ENCODE data around the gene LSM4.
A peak's percentile ranks its signal among the peaks of the same experiment; 100 is the strongest.
"Not testable (repeated sequence)": the region's sequence is repeated elsewhere in the genome, so short reads cannot be mapped to it uniquely, and the experiment has no call there.

Gene LSM4

DNA sequence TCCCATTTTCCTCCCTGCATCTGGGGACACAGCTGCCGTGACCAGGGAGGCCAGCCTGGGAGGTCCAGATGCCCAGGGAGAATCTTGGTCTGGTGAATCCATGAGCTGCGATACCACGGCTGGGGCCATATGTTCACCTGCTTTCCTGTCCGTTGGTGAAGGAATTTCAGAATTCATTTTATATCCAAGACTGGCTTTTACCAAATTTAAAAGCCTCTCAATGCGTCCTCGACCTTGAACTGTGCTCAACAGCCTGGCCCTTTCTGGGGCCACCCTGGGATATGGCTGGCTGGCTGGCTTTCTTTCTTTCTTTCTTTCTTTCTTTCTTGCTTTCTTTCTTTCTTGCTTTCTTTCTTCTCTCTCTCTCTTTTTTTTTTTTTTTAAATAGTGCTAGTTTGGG is 40.9 kb upstream of the LSM4 start:
- H3K36me3 ChIP-seq, result peaks cover 0 to 46% (median 25%) of the 10 kb centered on the region in 3 donors
- no peak overlapping the region for H3K4me3 ChIP-seq
- H3K4me1 ChIP-seq, result peaks cover 0 to 16% (median 9%) of the 10 kb centered on the region in 4 donors
- TF ChIP-seq, protein P1, sequence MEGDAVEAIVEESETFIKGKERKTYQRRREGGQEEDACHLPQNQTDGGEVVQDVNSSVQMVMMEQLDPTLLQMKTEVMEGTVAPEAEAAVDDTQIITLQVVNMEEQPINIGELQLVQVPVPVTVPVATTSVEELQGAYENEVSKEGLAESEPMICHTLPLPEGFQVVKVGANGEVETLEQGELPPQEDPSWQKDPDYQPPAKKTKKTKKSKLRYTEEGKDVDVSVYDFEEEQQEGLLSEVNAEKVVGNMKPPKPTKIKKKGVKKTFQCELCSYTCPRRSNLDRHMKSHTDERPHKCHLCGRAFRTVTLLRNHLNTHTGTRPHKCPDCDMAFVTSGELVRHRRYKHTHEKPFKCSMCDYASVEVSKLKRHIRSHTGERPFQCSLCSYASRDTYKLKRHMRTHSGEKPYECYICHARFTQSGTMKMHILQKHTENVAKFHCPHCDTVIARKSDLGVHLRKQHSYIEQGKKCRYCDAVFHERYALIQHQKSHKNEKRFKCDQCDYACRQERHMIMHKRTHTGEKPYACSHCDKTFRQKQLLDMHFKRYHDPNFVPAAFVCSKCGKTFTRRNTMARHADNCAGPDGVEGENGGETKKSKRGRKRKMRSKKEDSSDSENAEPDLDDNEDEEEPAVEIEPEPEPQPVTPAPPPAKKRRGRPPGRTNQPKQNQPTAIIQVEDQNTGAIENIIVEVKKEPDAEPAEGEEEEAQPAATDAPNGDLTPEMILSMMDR (IDR thresholded peaks at IDR 0.05), result no peak
- H3K27me3 ChIP-seq, result no peaks in the 10 kb centered on the region
- no peak for DNase-seq
- intact Hi-C loops (cut with DNase I; ENCODE audit: low total_unique reads), result no loop called here
- peak overlapping the region in 1 of 2 donors; percentile 70 for H3K27ac ChIP-seq
- H3K9me3 ChIP-seq, result no peaks in the 10 kb centered on the region

DNA sequence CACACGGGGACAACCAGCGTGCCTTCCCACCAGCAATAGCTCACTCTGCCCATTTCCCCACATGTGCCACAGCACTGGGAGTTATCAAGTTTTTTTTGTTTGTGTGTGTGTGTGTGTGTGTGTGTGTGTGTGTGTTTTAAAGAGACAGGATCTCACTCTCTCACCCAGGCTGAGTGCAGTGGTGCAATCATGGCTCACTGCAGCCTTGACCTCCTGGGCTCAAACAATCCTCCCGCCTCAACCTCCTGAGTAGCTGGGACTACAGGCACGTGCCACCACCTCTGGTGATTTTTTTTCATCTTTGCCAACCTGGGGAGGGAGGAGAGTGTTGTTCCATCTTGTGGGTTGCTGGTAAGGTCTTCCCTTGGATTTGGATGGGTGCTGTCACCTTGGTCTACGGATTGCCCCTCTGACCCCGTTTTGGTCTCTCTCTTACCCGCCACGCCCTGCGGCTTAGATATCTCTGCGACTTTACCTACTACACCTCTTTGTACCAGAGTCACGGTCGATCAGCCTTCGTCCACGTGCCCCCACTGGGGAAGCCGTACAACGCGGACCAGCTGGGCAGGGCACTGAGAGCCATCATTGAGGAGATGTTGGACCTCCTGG is 40.2 kb upstream of the LSM4 start:
- Histone ChIP-seq H3K4me1 (peaks cover 0 to 16% (median 9%) of the 10 kb centered on the region in 4 donors), H3K27me3 (no peaks in the 10 kb centered on the region), H3K4me3 (no peak overlapping the region), H3K9me3 (no peaks in the 10 kb centered on the region), H3K27ac (peak overlapping the region in 1 of 2 donors; percentile 70), H3K36me3 (peaks cover 0 to 53% (median 26%) of the 10 kb centered on the region in 3 donors)
- intact Hi-C loops (cut with DNase I; ENCODE audit: low total_unique reads), result no loop called here
- TF ChIP-seq, protein P1 (IDR thresholded peaks at IDR 0.05), result no peak
- no peak for DNase-seq

DNA sequence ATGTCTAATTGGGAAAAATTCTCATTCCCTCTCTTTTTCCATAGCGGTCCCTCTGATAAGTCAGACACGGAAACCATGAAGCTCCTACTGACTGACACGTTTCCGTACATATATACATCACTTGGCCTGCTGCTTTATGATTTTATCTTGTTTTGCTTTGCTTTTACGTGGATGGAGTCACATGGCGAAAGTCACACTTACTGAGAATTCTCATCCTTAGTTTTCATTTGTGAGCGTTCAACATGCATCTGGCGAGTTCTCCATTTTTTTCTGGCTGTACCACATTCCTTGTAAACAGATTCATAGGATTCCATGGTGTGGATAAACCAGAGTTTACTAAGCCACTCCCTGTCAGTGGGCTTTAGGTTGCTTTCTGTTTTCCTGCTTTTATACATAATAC is 38.8 kb upstream of the LSM4 start:
- H3K36me3 ChIP-seq, result peaks cover 5 to 67% (median 39%) of the 10 kb centered on the region in 3 donors
- no peak for DNase-seq
- intact Hi-C loops (cut with DNase I; ENCODE audit: low total_unique reads), result no loop called here
- H3K4me1 ChIP-seq, result peaks cover 0 to 18% (median 11%) of the 10 kb centered on the region in 4 donors
- no peak overlapping the region for H3K4me3 ChIP-seq
- no peaks in the 10 kb centered on the region for H3K27me3 ChIP-seq
- H3K9me3 ChIP-seq, result peaks cover 0 to 6% (median 0%) of the 10 kb centered on the region in 3 donors
- H3K27ac ChIP-seq, result no peak overlapping the region
- TF ChIP-seq, protein P1 (IDR thresholded peaks at IDR 0.05), result no peak

DNA sequence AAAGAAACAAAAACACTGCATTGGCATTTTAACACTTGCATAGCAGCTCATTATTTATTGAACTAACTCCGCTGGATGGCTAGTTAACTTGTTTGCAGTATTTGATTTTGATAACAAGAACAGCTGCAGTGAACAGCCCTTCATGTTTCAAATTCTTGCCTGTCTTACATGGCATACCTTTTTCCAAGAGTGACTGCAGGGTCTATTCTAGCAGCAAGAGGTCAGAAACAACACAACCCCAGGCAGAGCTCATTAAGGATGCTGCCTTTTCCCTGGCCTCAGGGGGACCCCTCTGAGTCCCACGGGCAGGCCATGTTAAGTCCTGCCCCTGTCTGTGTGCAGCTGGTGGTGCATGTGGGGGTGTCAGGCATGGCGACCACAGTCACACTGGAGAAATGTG is 34.2 kb upstream of the LSM4 start:
- no peak for DNase-seq
- Histone ChIP-seq H3K27me3 (no peaks in the 10 kb centered on the region), H3K27ac (peak overlapping the region in 1 of 2 donors; percentile 62), H3K4me3 (no peak overlapping the region), H3K9me3 (peaks cover 0 to 6% (median 0%) of the 10 kb centered on the region in 3 donors), H3K4me1 (peaks cover 0 to 12% (median 7%) of the 10 kb centered on the region in 4 donors), H3K36me3 (peaks cover 5 to 68% (median 44%) of the 10 kb centered on the region in 3 donors)
- intact Hi-C loops (cut with DNase I; ENCODE audit: low total_unique reads), result no loop called here
- TF ChIP-seq, protein P1 (IDR thresholded peaks at IDR 0.05), result no peak

DNA sequence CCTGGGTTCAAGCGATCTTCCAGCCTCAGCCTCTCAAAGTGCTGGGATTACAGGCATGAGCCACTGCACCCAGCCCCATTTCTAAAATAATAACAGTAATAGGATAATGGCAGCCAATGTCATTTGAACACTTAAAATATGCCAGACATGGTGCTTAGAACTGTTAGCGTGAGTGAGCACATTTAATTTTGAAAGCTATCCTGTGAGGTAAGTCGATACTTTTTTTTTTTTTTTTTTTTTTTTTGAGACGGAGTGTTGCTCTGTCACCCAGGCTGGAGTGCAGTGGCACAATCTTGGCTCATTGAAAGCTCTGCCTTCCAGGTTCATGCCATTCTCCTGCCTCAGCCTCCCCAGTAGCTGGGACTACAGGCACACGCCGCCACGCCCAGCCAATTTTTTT is 31.9 kb upstream of the LSM4 start:
- peaks cover 5 to 45% (median 34%) of the 10 kb centered on the region in 3 donors for H3K36me3 ChIP-seq
- peaks cover 0 to 12% (median 7%) of the 10 kb centered on the region in 4 donors for H3K4me1 ChIP-seq
- H3K27ac ChIP-seq, H3K4me3 ChIP-seq, H3K27me3 ChIP-seq, DNase-seq, H3K9me3 ChIP-seq: not testable (repeated sequence)
- intact Hi-C loops (cut with DNase I; ENCODE audit: low total_unique reads), result loop anchor here (5.0 kb wide), 1 partner anchor 43 kb away; the partner anchor contains the start of gene LRRC25

DNA sequence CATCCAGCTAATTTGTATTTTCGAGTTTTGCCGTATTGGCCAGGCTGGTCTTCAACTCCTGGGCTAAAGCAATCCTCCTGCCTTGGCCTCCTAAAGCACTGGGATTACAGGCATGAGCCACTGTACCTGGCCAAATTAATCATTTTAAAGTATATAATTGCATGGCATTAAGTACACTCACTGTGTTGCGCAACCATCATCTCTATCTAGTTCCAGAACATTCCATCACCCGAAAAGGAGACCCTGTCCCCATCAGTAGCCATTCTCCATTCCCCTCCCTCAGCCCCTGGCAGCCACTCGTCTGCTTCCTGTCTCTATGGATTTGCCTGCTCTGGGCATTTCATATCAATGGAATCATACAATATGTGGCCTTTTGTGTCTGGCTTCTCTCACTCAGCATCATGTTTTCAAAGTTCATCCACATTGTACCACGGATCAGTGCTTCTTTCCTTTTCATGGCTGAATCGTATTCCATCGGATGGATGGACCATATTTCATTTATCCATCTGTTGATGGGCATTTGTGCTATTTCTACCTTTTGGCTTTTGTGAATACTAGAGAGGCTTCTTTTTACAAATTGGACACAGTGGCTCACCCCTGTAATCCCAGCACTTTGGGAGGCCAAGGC is 30.6 kb upstream of the LSM4 start:
- Histone ChIP-seq H3K27me3 (no peaks in the 10 kb centered on the region), H3K9me3 (peaks cover 0 to 6% (median 0%) of the 10 kb centered on the region in 3 donors), H3K27ac (no peak overlapping the region), H3K4me3 (no peak overlapping the region), H3K36me3 (peaks cover 5 to 36% (median 25%) of the 10 kb centered on the region in 3 donors), H3K4me1 (peaks cover 0 to 12% (median 7%) of the 10 kb centered on the region in 4 donors)
- DNase-seq, result no peak
- intact Hi-C loops (cut with DNase I; ENCODE audit: low total_unique reads), result loop anchor here (5.0 kb wide), 1 partner anchor 44 kb away; the partner anchor contains the start of gene LRRC25
- TF ChIP-seq, protein P1 (IDR thresholded peaks at IDR 0.05), result no peak
